ENCODE measurements around the gene PGP.

The PGP gene

GRCh38 chr16:2200313-2200712 is 14.3 kb downstream of the PGP start:
- no peak for DNase-seq (ENCODE audit: low read depth in 3 of 3)

DNA sequence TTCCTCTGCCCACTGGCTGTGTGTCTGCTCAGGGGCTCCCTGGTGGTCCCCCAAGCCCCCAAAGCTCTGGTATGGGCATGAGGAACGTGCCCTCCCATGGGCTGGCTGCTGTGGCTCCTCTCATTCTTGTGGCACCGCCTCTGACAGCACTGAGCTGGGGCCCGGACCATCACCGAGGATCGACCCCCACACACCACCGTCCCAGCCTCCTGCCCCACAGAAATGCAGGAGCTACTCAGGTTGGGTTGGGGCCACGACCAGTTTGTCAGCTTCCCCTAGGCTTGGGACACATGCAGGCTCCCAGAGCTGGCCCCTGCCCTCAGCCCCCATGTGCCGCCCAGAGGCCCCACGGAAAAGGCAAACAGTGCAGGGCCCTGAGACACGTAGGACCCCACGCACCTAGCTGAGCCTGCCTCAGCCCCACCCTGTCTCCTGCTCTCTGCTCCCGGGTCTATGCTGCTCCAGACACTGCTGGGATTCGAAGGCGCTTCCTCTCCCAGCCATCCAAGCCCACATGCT is 15.0 kb downstream of the PGP start:
- DNase-seq (ENCODE audit: low read depth in 3 of 3), result no peak

DNA sequence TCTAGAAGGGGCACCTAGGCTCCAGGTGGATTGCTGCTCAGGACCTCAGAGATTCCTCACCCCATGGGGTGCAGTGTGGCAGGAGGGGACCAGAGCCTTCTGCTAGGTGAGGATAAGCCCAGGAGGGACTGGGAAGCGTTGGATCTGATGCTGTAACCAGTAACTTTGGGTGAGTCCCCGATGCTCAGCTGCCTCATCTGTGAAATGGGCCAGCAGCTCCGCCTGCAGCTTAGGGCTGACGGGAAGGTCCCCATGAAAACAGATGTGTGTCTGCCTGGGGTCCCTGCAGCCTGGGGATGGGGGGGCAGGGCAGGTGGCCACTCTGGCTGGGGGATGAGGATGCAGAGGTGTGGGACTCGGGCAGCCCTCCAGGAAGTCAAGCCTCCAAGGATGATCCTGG is 15.5 kb downstream of the PGP start:
- DNase-seq (ENCODE audit: low read depth in 3 of 3), result no peak

GRCh38 chr16:2198283-2198682 is 16.4 kb downstream of the PGP start:
- DNase-seq (ENCODE audit: low read depth in 3 of 3), result no peak

DNA sequence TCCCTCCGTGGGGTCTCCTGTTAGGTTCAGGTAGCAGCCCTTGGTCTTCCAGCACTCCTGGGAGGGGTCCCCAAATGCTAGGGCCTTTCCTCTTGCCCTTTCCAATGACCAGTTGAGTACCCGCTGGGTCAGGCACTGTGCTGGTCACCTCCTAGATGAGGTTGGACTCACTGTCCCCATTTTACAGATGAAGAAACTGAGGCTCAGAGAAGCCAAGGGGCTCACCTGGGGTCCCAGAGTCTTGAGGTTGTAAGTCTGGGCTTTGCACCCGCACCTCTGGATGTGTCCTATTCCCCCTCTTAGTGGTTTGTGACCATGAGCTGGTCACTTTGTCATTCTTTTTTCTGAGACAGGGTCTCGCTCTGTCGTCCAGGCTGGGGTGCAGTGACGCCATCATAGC is 16.9 kb downstream of the PGP start:
- no peak for DNase-seq (ENCODE audit: low read depth in 3 of 3)

- DNase-seq (ENCODE audit: low read depth in 3 of 3), result no peak
These were observed 17.6 kb downstream of the PGP start for GRCh38 chr16:2196981-2197511.

DNA sequence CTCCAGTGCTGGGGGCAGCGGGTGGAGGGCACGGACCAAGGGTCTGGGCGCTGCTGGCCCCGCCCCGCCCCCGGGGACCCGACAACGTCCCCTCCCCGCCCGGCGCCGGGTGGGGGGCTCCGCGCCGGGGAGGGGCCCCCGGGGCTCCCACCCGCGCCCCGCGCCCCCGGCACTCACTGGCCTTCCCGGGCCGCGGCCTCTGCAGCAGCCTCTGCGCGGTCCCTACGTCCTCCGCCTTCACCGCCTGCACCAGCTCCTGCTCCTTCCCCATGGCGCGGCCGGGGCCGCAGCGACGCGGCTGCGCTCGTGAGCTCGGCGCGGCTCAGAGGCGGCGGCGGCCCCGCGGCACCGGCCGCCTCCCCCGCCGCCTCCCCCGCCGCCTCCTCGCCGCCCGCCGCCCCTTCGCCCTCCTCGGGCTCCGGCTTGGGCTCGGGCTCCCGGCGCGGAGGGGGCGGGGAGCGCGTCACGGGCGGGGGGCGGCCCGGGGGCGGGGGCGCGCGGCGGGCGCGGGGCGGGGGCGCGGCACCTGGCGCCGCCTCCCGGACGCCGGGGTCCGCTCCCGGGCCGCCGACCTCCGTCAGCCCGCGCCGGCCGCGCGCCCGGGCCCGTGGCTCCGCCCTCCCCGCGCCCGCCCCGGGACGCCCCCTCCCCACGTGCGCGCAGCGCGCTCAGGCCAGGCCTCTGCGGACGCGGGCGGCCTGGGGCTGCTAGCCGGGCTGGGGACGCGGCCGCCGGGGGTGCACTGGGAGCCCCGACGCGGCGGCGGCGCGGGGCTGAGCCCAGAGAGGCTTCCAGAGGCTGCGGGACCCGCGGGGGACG is 18.3 kb downstream of the PGP start, which contains the start of gene CASKIN1:
Gene CASKIN1 (minus strand): TSS at position 444 of the 819 bp plus-strand sequence. CDS start 173 bp downstream, at position 271.
- DNase-seq (ENCODE audit: low read depth in 3 of 3), result no peak

GRCh38 chr16:2195322-2196161 is 19.1 kb downstream of the PGP start:
- DNase-seq (ENCODE audit: low read depth in 3 of 3), result no peak

- no peak for DNase-seq (ENCODE audit: low read depth in 3 of 3)
These were observed 19.8 kb downstream of the PGP start for GRCh38 chr16:2194852-2195321.

GRCh38 chr16:2194166-2194834 is 20.3 kb downstream of the PGP start:
- DNase-seq (ENCODE audit: low read depth in 3 of 3), result no peak

GRCh38 chr16:2191446-2191706 is 23.3 kb downstream of the PGP start:
- DNase-seq (ENCODE audit: low read depth in 3 of 3), result no peak

DNA sequence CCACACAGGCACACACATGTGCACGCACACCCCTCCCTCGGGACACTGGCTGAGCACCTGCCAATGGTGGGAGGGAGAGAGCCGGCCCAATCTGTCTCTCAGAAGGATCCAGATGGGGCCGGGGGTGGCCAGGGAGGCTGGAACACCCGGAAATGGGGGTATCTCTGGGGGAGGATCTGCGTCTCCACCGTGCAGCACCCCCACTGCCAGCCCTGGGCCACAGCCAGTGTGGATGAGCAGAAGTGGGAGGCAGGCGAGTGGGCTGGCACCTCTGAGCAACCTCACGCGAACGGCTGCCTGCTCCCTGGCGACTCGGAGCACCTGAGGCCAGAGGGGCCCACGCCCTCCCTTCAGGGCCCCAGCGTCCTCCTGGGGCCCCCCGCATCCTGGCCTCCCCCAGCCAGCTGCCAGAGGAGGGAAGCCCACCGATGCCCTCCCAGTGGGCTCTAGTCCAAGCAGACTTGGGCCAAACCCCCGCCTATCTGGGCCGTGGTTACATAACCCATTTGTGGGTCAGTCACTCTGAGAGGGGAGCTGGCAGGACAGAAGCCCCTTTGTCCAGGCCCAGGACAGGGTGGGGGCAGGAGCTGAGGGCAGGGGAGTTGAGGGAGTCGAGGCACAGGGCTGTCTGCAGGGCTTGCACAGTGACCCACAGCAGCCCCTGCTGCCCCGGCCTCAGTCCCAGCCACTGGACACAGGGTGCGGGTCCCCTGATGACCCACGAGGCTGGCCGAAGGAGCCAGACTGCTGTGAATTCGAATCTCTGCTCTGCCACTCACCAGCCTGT is 23.8 kb downstream of the PGP start:
- no peak for DNase-seq (ENCODE audit: low read depth in 3 of 3)

DNA sequence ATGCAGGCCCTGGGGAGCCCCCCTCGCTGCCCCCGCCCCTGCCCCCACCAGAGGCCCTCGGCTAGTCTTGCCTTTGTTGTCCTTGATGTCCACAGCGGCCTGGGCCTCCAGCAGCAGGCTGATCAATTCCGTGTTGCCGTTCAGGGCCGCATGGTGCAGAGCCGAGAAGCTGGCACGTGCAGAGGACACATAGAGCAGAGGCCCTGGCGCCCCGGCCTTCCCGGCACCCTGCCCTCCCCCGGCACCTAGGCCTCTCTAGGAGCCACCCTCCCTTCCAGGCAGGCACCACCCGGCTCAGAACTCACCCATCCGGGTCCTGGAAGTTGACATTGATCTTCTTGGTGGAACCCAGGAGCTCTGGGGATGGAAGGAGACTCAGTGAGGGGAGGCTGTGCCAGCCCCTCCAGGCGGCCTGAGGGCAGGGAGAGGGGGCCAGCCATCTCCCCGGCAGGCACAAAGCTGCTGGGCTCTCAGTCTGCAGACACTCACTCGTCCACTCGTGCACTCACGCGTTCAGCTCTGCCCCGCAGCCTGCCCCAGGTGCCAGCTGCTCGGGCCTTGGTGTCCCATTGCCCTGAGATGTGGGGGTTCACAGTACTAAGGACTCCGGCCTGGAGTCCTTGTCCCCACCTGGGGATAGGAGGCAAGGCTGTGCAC is 24.5 kb downstream of the PGP start:
- no peak for DNase-seq (ENCODE audit: low read depth in 3 of 3)

DNA sequence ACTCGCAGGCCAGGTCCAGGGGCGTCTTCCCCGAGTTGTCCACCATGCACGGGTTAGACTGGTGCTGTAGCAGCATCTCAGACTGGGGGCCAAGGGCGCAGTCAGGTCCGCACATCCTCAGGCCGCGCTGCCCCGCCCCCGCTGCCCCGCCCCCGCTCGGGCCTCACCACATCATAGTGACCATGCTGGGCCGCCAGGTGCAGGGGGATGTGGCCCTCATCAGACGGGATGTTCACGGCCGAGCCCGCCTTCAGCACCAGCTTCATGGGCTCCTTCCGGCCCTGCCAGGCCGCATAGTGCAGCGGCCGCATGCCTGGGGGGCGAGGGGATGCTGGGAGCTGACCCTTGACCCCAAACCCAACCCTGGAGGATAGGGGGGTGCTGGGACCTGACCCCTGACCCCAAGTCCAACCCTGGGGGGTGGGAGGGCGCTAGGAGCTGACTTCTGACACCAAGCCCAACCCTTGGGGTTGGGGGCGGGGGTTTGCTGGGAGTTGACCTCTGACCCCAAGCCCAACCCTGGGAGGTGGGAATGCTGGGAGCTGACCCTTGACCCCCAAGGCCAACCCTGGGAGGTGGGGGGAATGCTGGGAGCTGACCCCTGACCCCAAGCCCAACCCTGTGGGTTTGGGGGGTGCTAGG is 25.3 kb downstream of the PGP start:
- no peak for DNase-seq (ENCODE audit: low read depth in 3 of 3)

GRCh38 chr16:2188395-2188794 is 26.2 kb downstream of the PGP start:
- no peak for DNase-seq (ENCODE audit: low read depth in 3 of 3)

- no peak for DNase-seq (ENCODE audit: low read depth in 3 of 3)
These were observed 27.4 kb downstream of the PGP start for GRCh38 chr16:2187212-2187611.

- no peak for DNase-seq (ENCODE audit: low read depth in 3 of 3)
These were observed 28.1 kb downstream of the PGP start for GRCh38 chr16:2186505-2186904.

- no peak for DNase-seq (ENCODE audit: low read depth in 3 of 3)
These were observed 28.6 kb downstream of the PGP start for GRCh38 chr16:2186064-2186463.

DNA sequence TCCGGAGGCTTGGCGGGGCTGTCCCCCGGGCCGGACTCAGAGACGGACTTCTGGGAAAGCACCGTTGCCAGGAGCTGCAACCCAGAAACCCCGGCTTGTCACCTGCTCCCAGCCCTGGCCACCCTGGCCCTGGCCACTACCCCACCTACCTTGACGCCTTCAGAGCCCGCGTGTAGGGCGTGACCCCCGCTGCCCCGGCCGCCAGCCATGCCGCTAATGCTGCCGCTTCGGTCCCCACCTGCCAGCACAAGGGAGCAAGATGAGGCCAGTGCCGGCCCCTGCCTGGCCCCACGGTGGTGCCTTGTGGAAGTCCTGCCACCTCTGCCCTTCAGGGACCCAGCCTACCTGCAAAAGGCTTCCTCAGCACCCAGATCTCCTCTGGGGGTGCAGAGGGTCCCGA is 29.7 kb downstream of the PGP start:
- no peak for DNase-seq (ENCODE audit: low read depth in 3 of 3)

DNA sequence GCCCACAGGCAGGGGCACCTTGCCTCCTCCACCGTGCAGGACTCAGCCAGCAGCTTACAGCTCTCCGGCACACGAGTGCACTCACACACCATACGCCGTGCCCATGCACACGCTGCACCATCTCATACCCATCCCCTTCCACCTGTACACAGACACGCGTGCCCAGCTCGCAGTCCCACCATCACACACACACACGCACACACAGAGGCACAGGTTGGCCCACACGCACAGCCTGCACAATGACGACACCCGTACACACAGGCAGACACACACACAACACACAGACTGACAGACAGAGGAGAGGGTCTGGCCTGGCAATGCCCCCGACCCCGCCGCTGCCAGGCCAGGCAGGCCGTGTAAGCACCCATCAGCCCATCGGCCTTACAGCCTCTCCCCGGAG is 30.3 kb downstream of the PGP start:
- DNase-seq (ENCODE audit: low read depth in 3 of 3), result no peak
